HCT116 (cell line): ENCODE measurements around the gene INO80C. TPM values are rescaled to one million over a fixed set of nuclear protein-coding genes. Genes with fewer than 3 reads are reported as not detected.

Source experiments
- ATAC-seq: fragments of 200-7000 bp; cut with Tn5 transposase; 2 replicates; pipeline ENCODE4 v1.9.1; 2020; ENCODE audit warnings: mild to moderate bottlenecking, moderate library complexity
- BruUV-seq: library from RNA; stranded (reverse); fragments of 400-500 nt; replicated peaks from 2 replicates; lab custom pipeline; 2021; lab: Mats Ljungman, UMichigan
- CTCF ChIA-PET: fragments of 300-600 bp; sonication (Branson Sonifier 250); formaldehyde crosslinking; loops from one replicate; lab custom pipeline; 2021; ENCODE audit warnings: antibody characterized with exemption; lab: Charles Lee
- POLR2A ChIA-PET: fragments of 300-600, 350-600 bp; sonication (Branson Sonifier 250); formaldehyde crosslinking; loops from one replicate; lab custom pipeline; 2021; ENCODE audit warnings: antibody characterized with exemption; lab: Charles Lee
- RAD21 ChIA-PET, 2 experiments: fragments of 300-600 bp; sonication (Branson Sonifier 250); formaldehyde crosslinking; loops; one replicate each; lab custom pipeline; 2023; ENCODE audit warnings: low total read pairs in 2 of 2; ENCODE audit not compliant: uncharacterized antibody in 2 of 2, unreplicated experiment in 2 of 2, low non-redundant PET in 1 of 2; lab: Charles Lee
- DNase-seq: peaks from one replicate; pipeline ENCODE4 v3.0.0-alpha.2; 2010; ENCODE audit warnings: low read depth, low spot score
- H2AFZ ChIP-seq: fragments of 200-600 bp; shearing (Covaris generic), sonication (generic); 2 replicates; pipeline ENCODE4 v1.6.1; 2017; ENCODE audit warnings: low read depth, mixed run types, mixed read lengths, antibody characterized with exemption, low read length; ENCODE audit not compliant: poor library complexity, severe bottlenecking
- H3K27ac ChIP-seq: 2 replicates; pipeline ENCODE4 v1.5.1; 2012; ENCODE audit warnings: low read depth, low read length
- H3K27me3 ChIP-seq: fragments of 200-600 bp; sonication (generic); 2 replicates; pipeline ENCODE4 v1.6.1; 2016; ENCODE audit warnings: mixed run types, low read length, mixed read lengths; ENCODE audit not compliant: insufficient read depth
- H3K36me3 ChIP-seq, 2 experiments: fragments of 200-500 bp in 1 of 2; fragments of 200-600 bp in 1 of 2; sonication (Bioruptor generic) in 1 of 2; sonication (generic) in 1 of 2; 2 replicates each; pipeline versions ENCODE4 v1.5.1 to v1.6.1; 2014 to 2016; ENCODE audit warnings: low read length in 2 of 2, inconsistent platforms in 1 of 2, mixed read lengths in 1 of 2, mixed run types in 1 of 2; ENCODE audit not compliant: insufficient read depth in 2 of 2, control insufficient read depth in 1 of 2
- H3K4me1 ChIP-seq, 2 experiments: fragments of 200-600 bp in 1 of 2; sonication (generic) in 1 of 2; 2 replicates each; pipeline versions ENCODE4 v1.5.1 to v1.6.1; 2012 to 2017; ENCODE audit warnings: low read length in 2 of 2, inconsistent platforms in 1 of 2, mild to moderate bottlenecking in 1 of 2, mixed read lengths in 1 of 2, mixed run types in 1 of 2, moderate library complexity in 1 of 2; ENCODE audit not compliant: insufficient read depth in 2 of 2, control insufficient read depth in 1 of 2
- H3K4me2 ChIP-seq: fragments of 200-600 bp; sonication (generic); 2 replicates; pipeline ENCODE4 v1.6.1; 2017; ENCODE audit warnings: mixed run types, low read length, mixed read lengths
- H3K4me3 ChIP-seq, 2 experiments: fragments of 200-600 bp in 1 of 2; sonication (generic) in 1 of 2; replicated peaks in 1 of 2; 2 replicates each; pipeline ENCODE4 v1.5.1; 2011 to 2016; ENCODE audit warnings: low read length in 2 of 2, control low read depth in 1 of 2, low read depth in 1 of 2, mild to moderate bottlenecking in 1 of 2, mixed read lengths in 1 of 2, mixed run types in 1 of 2
- H3K79me2 ChIP-seq: fragments of 200-600 bp; sonication (generic); 2 replicates; pipeline ENCODE4 v1.6.1; 2017; ENCODE audit warnings: mild to moderate bottlenecking, mixed run types, low read length, moderate library complexity, mixed read lengths; ENCODE audit not compliant: insufficient read depth
- H3K9ac ChIP-seq: fragments of 200-600 bp; sonication (generic); 2 replicates; pipeline ENCODE4 v1.6.1; 2016; ENCODE audit warnings: low read length, mixed read lengths
- H3K9me2 ChIP-seq: fragments of 200-600 bp; sonication (generic), shearing (Covaris generic); 2 replicates; pipeline ENCODE4 v1.6.1; 2017; ENCODE audit warnings: mixed run types, mild to moderate bottlenecking, moderate library complexity; ENCODE audit not compliant: insufficient read depth
- H3K9me3 ChIP-seq, 2 experiments: fragments of 200-500 bp in 1 of 2; fragments of 200-600 bp in 1 of 2; sonication (Bioruptor generic) in 1 of 2; sonication (generic) in 1 of 2; 2 replicates each; pipeline ENCODE4 v1.6.1; 2014 to 2017; ENCODE audit warnings: low read length in 2 of 2, mixed read lengths in 2 of 2, inconsistent platforms in 1 of 2, low read depth in 1 of 2, mild to moderate bottlenecking in 1 of 2, mixed run types in 1 of 2, moderate library complexity in 1 of 2; ENCODE audit not compliant: control insufficient read depth in 1 of 2, insufficient read depth in 1 of 2
- H4K20me1 ChIP-seq: fragments of 200-600 bp; sonication (generic), shearing (Covaris generic); 2 replicates; pipeline ENCODE4 v1.6.1; 2017; ENCODE audit warnings: mixed run types, mild to moderate bottlenecking, moderate library complexity; ENCODE audit not compliant: insufficient read depth
- CBX3 ChIP-seq: IDR thresholded peaks from 2 replicates; pipeline ENCODE4 v1.6.1; 2012; ENCODE audit warnings: low read depth
- CEBPB ChIP-seq: IDR thresholded peaks from 2 replicates; pipeline ENCODE4 v1.6.1; 2012; ENCODE audit warnings: low read depth
- EZH2 ChIP-seq: fragments of 200-600 bp; sonication (generic); IDR thresholded peaks from 2 replicates; pipeline ENCODE4 v1.6.1; 2017; ENCODE audit warnings: antibody characterized with exemption, mixed run types
- EZH2phosphoT487 ChIP-seq: fragments of 200-600 bp; IDR thresholded peaks from 2 replicates; pipeline ENCODE4 v1.6.1; 2018; ENCODE audit warnings: antibody characterized with exemption, borderline replicate concordance
- FOSL1 ChIP-seq: IDR thresholded peaks from 2 replicates; pipeline ENCODE4 v1.6.1; 2012; ENCODE audit warnings: low read depth
- JUND ChIP-seq: IDR thresholded peaks from 2 replicates; pipeline ENCODE4 v1.6.1; 2012
- POLR2A ChIP-seq: IDR thresholded peaks from 2 replicates; pipeline ENCODE4 v1.7.0; 2011; ENCODE audit warnings: borderline replicate concordance; ENCODE audit not compliant: insufficient read depth, insufficient read length; ENCODE audit errors: extremely low read depth
- SP1 ChIP-seq: IDR thresholded peaks from 2 replicates; pipeline ENCODE4 v1.6.1; 2012; ENCODE audit warnings: low read depth
- TCF7L2 ChIP-seq: IDR thresholded peaks from 2 replicates; pipeline ENCODE4 v1.7.0; 2011; ENCODE audit warnings: borderline replicate concordance, inconsistent platforms; ENCODE audit not compliant: insufficient read depth, insufficient read length; ENCODE audit errors: extremely low read depth
- YY1 ChIP-seq: IDR thresholded peaks from 2 replicates; pipeline ENCODE4 v1.6.1; 2011; ENCODE audit warnings: low read length, low read depth, moderate library complexity, mild to moderate bottlenecking; ENCODE audit not compliant: insufficient replicate concordance; ENCODE audit errors: extremely low read depth
- ZFX ChIP-seq: fragments of 450-650 bp; IDR thresholded peaks from 2 replicates; pipeline ENCODE4 v1.6.1; 2017
- ZNF274 ChIP-seq: fragments of 200-500 bp; sonication (Bioruptor generic); IDR thresholded peaks from 2 replicates; pipeline ENCODE4 v1.6.1; 2014; ENCODE audit warnings: mild to moderate bottlenecking, low read depth, low read length, inconsistent platforms
- intact Hi-C: fragments of 100-400 bp; cut with micrococcal nuclease; formaldehyde crosslinking; loops from 2 replicates; pipeline ENCODE4 v1.10.0; 2022
- total RNA-seq: library from RNA; stranded (reverse); gene quantifications from one replicate; pipeline ENCODE4 v1.2.1, GENCODE V29; 2021; ENCODE audit not compliant: unreplicated experiment
- TF ChIP-seq, protein P1 (sequence below): IDR thresholded peaks from 2 replicates; pipeline ENCODE4 v1.6.1; 2012
- TF ChIP-seq, protein P2 (sequence below), 3 experiments: fragments of 200-600 bp in 1 of 3; sonication (generic) in 1 of 3; IDR thresholded peaks in 2 of 3; conservative IDR thresholded peaks in 1 of 3; 2 replicates each; pipeline ENCODE4 v1.5.1; 2012 to 2017; ENCODE audit warnings: low read depth in 2 of 3, low read length in 2 of 3, antibody characterized with exemption in 1 of 3, borderline replicate concordance in 1 of 3, control low read depth in 1 of 3, mild to moderate bottlenecking in 1 of 3, mixed read lengths in 1 of 3, mixed run types in 1 of 3, moderate library complexity in 1 of 3; ENCODE audit not compliant: insufficient read depth in 1 of 3
- TF ChIP-seq, protein P3 (sequence below): IDR thresholded peaks from 2 replicates; pipeline ENCODE4 v1.6.1; 2011; ENCODE audit warnings: mild to moderate bottlenecking, low read length, moderate library complexity; ENCODE audit not compliant: insufficient replicate concordance; ENCODE audit errors: extremely low read depth

INO80C gene
- total RNA-seq, 1 experiment from 2014 or later = 30.7 TPM

DNA sequence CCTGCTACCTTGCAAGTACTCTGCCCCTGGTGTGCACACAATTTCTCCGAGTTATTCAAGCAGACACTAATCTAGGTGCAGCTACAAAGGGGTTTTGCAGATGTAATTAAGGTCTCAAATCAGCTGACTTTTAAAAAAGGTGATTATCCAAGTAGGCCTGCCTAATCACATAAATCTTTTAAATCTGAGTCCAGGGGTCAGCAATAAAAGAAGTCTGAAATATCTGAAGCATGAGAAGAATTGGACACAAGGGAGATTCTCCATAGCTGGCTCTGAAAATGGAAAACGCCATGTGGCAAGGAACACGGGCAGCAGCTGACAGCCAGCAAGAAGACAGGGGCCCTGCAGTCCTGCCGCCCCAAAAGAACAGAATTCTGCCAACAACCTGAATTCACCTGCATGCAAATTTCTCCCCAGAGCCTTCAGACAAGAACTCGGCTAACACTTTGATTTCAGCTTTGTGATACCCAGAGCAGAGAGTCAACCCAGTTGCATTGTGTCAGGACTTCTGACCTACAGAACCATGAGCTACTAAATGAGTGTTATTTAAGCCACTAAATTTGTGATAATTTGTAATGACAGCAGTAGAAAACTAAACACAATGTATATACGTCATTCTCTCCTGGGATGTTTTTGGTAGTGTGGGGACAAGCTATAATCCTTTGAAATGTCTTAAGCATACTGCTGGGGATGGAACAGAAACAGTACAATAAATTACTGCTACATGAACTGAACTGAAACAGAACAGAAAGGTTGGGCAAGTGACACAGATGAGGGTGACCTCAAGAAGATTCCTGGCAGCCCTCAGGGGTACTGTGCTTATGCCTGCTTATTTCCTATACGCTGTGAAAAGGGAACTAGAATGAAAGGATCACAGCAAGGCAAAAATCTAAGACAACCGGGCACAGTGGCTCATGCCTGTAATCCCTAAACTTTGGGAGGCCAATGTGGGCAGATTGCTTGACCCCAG, 3.2 kb downstream of the INO80C start:
- Histone ChIP-seq H3K79me2 (peaks cover 67% of the 10 kb centered on the region), H4K20me1 (no peaks in the 10 kb centered on the region), H3K27me3 (no peaks in the 10 kb centered on the region), H3K4me1 (peaks cover 14 to 31% of the 10 kb centered on the region in 2 experiments; a peak in 3 of 4 replicates), H3K4me3 (no peak overlapping the region), H3K36me3 (no peaks in the 10 kb centered on the region), H3K9ac (no peak overlapping the region), H3K9me3 (no peaks in the 10 kb centered on the region), H3K27ac (no peak overlapping the region), H3K9me2 (no peaks in the 10 kb centered on the region), H3K4me2 (no peak overlapping the region), H2AFZ (no peak overlapping the region)
- TF ChIP-seq, protein P1, sequence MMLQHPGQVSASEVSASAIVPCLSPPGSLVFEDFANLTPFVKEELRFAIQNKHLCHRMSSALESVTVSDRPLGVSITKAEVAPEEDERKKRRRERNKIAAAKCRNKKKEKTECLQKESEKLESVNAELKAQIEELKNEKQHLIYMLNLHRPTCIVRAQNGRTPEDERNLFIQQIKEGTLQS = no peak
- TF ChIP-seq ZFX (no peak), TCF7L2 (no peak), ZNF274 (no peak), SP1 (no peak), EZH2phosphoT487 (no peak), CEBPB (no peak), EZH2 (no peak), CBX3 (no peak), YY1 (no peak), POLR2A (no peak), FOSL1 (no peak), JUND (no peak)
- TF ChIP-seq, protein P2, sequence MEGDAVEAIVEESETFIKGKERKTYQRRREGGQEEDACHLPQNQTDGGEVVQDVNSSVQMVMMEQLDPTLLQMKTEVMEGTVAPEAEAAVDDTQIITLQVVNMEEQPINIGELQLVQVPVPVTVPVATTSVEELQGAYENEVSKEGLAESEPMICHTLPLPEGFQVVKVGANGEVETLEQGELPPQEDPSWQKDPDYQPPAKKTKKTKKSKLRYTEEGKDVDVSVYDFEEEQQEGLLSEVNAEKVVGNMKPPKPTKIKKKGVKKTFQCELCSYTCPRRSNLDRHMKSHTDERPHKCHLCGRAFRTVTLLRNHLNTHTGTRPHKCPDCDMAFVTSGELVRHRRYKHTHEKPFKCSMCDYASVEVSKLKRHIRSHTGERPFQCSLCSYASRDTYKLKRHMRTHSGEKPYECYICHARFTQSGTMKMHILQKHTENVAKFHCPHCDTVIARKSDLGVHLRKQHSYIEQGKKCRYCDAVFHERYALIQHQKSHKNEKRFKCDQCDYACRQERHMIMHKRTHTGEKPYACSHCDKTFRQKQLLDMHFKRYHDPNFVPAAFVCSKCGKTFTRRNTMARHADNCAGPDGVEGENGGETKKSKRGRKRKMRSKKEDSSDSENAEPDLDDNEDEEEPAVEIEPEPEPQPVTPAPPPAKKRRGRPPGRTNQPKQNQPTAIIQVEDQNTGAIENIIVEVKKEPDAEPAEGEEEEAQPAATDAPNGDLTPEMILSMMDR (IDR thresholded peaks at IDR 0.05 in 2 of 3, conservative IDR thresholded peaks at IDR 0.05 in 1 of 3; ENCODE audit: borderline replicate concordance in 1 of 3, insufficient read depth in 1 of 3, low read depth in 2 of 3, low read length in 2 of 3) = no peak
- TF ChIP-seq, protein P3, sequence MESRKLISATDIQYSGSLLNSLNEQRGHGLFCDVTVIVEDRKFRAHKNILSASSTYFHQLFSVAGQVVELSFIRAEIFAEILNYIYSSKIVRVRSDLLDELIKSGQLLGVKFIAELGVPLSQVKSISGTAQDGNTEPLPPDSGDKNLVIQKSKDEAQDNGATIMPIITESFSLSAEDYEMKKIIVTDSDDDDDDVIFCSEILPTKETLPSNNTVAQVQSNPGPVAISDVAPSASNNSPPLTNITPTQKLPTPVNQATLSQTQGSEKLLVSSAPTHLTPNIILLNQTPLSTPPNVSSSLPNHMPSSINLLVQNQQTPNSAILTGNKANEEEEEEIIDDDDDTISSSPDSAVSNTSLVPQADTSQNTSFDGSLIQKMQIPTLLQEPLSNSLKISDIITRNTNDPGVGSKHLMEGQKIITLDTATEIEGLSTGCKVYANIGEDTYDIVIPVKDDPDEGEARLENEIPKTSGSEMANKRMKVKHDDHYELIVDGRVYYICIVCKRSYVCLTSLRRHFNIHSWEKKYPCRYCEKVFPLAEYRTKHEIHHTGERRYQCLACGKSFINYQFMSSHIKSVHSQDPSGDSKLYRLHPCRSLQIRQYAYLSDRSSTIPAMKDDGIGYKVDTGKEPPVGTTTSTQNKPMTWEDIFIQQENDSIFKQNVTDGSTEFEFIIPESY = no peak
- ChIA-PET RAD21 (no interaction called here), CTCF (interaction anchor here (1.2 kb wide), 1 partner anchor 16 kb away, joined by 4 read pairs; no protein-coding TSS in a partner anchor), POLR2A (no interaction called here)
- no TSS peak for BruUV-seq
- intact Hi-C loops = loop anchor here (5.0 kb wide), 1 partner anchor 87 kb away; no protein-coding TSS in a partner anchor
- no peak for ATAC-seq
- DNase-seq = no peak
